HL-60 (cell line): ENCODE results near the gene MYRIP.

Experiments used
- CTCF ChIP-seq: IDR thresholded peaks from one replicate; pipeline ENCODE4 v1.5.1; 2011; ENCODE audit warnings: low read length, control low read depth, inconsistent platforms; ENCODE audit not compliant: insufficient read depth
- POLR2AphosphoS5 ChIP-seq: IDR thresholded peaks from 2 replicates; pipeline ENCODE4 v1.6.1; 2012; ENCODE audit warnings: low read depth

GRCh38 chr3:40055956-40056355 is 246.5 kb downstream of the MYRIP start:
- TF ChIP-seq CTCF (no peak), POLR2AphosphoS5 (no peak)
